GM12874 (cell line): ENCODE results near the gene PDC.

Experiments used
- TF ChIP-seq, protein P1 (sequence below): IDR thresholded peaks from 2 replicates; pipeline ENCODE4 v1.5.1; 2011; ENCODE audit warnings: low read depth, mild to moderate bottlenecking, control low read depth, low read length, moderate library complexity; ENCODE audit not compliant: insufficient read depth

Gene PDC

DNA sequence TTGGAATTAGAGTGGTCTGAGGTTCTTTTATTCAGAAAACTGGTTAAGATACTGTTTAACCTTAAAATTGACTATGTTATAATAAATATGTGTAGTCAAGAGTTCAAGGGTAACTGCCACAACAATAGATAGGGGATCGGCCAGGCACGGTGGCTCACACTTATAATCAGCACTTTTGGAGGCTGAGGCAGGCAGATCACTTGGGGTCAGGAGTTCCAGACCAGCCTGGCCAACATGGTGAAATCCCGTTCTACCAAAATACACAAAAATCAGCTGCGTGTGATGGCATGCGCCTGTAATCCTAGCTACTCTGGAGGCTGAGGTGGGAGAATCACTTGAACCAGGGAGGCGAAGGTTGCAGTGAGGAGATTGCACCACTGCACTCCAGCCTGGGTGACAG, 39.5 kb downstream of the PDC start:
- TF ChIP-seq, protein P1, sequence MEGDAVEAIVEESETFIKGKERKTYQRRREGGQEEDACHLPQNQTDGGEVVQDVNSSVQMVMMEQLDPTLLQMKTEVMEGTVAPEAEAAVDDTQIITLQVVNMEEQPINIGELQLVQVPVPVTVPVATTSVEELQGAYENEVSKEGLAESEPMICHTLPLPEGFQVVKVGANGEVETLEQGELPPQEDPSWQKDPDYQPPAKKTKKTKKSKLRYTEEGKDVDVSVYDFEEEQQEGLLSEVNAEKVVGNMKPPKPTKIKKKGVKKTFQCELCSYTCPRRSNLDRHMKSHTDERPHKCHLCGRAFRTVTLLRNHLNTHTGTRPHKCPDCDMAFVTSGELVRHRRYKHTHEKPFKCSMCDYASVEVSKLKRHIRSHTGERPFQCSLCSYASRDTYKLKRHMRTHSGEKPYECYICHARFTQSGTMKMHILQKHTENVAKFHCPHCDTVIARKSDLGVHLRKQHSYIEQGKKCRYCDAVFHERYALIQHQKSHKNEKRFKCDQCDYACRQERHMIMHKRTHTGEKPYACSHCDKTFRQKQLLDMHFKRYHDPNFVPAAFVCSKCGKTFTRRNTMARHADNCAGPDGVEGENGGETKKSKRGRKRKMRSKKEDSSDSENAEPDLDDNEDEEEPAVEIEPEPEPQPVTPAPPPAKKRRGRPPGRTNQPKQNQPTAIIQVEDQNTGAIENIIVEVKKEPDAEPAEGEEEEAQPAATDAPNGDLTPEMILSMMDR, result no peak

DNA sequence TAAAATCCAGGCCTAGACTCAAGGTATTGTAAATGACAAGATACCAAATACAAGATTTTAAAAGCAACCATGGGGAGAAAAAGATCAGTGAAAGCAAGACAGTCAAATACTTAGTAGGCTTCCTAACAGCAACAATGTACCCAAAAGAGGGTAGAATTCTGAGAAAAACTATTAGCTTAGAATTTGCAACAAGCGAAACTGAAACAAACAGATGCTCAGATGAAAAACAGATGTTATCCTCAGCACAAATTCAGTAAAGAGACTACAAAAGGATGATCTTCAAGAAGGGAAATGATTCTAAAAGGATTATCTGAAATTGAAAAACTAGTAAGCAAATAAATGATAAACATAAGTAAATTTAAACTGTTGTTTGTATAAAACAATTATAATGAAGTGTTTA, 40.0 kb downstream of the PDC start:
- TF ChIP-seq, protein P1, result no peak

DNA sequence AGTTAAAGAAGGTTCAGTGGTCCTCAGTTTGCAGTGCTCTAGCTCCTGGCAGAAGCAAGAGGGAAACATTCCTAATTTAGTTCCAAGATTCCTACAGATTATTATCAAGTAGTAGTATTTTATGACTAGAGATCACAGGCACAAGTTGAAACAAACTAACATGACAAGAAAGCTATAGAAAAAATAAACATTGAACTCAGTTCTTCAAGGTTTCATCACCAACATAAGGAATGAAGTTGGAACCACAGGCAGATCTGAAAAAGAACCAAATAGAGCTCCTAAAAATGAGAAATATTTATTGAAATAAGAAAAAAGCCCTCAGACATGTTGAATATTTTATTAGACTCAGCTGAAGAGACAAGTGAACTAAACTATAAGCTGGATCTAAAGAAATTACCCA, 40.6 kb downstream of the PDC start:
- TF ChIP-seq, protein P1, result no peak

DNA sequence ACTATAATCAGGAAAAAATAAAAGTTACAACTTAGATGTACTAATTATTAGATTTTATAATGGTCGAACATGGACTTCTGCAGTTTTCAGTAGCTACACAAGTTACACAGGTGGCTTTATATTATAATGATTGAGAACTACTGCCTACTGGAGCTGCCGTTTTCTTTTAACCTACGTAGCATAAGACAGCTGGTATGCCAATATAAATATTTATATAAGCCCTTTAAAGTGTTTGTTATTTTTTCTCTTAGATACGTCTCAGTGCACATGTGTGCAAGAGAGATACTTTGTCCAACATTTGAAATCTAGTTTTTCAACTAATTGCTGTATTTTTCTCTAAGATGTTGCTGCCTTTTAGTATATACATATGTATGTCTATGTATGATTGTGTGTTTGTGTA, 42.4 kb downstream of the PDC start:
- TF ChIP-seq, protein P1, result no peak

DNA sequence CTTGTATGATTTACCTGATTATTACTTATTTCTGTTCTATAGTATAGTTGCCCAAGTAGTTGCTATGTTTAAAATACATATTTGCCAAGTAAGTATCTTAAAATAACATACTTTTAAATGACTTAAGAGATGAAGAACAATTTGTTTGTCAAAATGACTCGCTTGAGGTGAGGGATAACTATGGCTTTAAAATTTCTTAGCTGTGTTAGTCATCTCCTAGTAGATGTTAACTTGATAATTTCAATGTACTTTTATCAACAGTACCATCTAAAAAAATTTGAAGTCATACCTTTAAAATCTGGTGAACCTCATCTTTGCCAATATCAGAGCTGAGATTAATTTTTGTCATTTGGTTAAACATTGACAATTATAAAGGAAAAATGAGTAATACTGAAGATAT, 47.6 kb downstream of the PDC start:
- TF ChIP-seq, protein P1, result no peak

DNA sequence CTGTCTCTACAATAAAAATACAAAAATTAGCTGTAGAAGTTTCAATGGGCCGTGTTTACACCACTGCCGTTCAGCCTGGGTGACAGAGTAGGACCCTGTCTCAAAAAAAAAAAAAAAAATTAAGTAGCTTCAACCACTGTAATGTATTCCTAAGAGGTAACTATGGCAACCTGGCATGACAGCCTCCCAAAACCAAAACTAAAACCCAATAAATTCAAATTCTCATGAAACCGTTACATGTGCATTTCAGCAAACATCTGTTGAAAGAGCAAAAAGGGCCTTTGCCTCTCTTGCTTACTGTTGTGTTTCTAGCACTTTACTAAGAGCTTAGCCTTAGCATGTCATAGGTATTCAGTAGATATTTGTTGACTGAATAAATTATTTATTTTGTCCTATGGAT, 51.8 kb downstream of the PDC start:
- TF ChIP-seq, protein P1, result no peak

DNA sequence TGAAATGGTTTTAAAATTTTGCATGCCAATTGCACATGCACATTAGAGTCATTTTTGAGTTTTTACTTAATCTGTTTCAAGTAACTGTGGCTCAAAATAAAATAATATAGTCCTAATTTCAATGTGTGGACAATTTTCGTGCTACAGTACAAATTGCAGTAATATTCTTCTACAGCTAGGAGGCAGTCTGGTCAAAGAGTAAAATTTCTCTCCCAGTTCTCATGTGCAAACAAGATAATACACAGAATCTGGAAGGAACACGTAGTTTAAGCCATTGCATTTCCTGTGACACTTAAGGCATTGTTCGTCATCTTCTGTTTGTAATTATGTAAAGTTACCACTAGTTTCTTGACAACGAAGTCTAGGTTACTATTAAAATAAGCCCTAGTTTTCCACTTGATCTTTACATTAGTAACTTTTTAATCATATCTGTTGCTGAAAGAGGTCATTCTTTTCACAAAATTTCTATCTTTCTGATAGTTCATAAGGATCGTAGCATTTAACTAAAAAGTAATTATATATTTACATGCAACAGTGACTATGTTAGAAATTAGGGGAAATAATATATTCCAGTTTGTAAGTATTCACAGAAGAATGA, 56.4 kb downstream of the PDC start:
- TF ChIP-seq, protein P1, result peak; percentile 57; the same call in 1 of the 2 replicates

DNA sequence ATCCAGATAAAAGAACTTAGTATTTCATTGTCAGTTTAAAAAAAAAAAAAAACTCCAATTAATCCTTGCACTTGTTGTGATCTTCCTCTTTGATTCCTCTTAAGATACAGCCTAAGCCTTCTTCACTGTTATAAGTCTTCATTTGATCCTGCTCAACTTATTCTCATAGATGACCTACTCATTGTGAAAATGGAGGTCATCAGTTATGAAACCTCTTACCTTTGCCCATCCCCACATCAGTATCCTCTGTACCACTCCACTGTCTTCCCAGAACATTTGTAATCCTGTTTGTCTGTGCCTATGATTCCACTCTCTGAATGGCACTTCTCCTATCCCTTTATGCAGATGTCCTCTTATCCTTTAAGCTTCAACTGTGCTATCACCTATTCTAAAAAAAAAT, 57.3 kb downstream of the PDC start:
- TF ChIP-seq, protein P1, result no peak
